Left lung (tissue), 10 donors: Measurements from ENCODE around the gene DOK7. TPM values are rescaled to one million over a fixed set of nuclear protein-coding genes. Genes with fewer than 3 reads are reported as not detected.

Source experiments
- ATAC-seq: fragments of 200-7000 bp; cut with Tn5 transposase; one replicate; pipeline ENCODE4 v1.9.1; 2020; ENCODE audit warnings: moderate library complexity
- DNase-seq, 4 donors: peaks; one replicate each; pipeline ENCODE4 v3.0.0-alpha.2; 2013 to 2020
- H3K27ac ChIP-seq, 2 donors: fragments of 200-600 bp; sonication (generic) in 1 of 2; one replicate each; pipeline versions ENCODE4 v1.5.0 to v1.8.0; 2020 to 2021
- H3K27me3 ChIP-seq, 2 donors: fragments of 200-600 bp; sonication (generic) in 1 of 2; one replicate each; pipeline versions ENCODE4 v1.5.0 to v1.8.0; 2020 to 2021
- H3K36me3 ChIP-seq, 2 donors: fragments of 200-600 bp; sonication (generic) in 1 of 2; one replicate each; pipeline versions ENCODE4 v1.5.0 to v1.8.0; 2020 to 2021
- H3K4me1 ChIP-seq, 2 donors: fragments of 200-600 bp; one replicate each; pipeline ENCODE4 v1.8.0; 2021
- H3K4me3 ChIP-seq, 2 donors: fragments of 200-600 bp; sonication (generic) in 1 of 2; one replicate each; pipeline versions ENCODE4 v1.5.0 to v1.8.0; 2020 to 2021; ENCODE audit warnings: mild to moderate bottlenecking in 1 of 2
- H3K9me3 ChIP-seq, 2 donors: fragments of 200-600 bp; sonication (generic) in 1 of 2; one replicate each; pipeline versions ENCODE4 v1.5.0 to v1.8.0; 2020 to 2021
- intact Hi-C, 2 donors: fragments of 100-400 bp; cut with DNase I; formaldehyde crosslinking; loops; one replicate each; pipeline versions ENCODE4 v1.11.2 to v1.14.2; 2022
- polyA plus RNA-seq, 6 donors: library from polyadenylated mRNA; unstranded; fragments of 120-200 nt; gene quantifications; one replicate each; pipeline ENCODE4 v1.2.1, GENCODE V29; 2013; ENCODE audit not compliant: insufficient read length in 6 of 6
- total RNA-seq, 2 donors: library from RNA; stranded (reverse); fragmentation: NEBNext Ultra II Directional; extraction: Animal tissue kit (Norgen Biotek cat#: 25700); gene quantifications; one replicate each; pipeline ENCODE4 v1.2.1, GENCODE V29; 2021
- TF ChIP-seq, protein P1 (sequence below), 2 donors: fragments of 200-600 bp; sonication (generic) in 1 of 2; IDR thresholded peaks; one replicate each; pipeline versions ENCODE4 v1.5.0 to v1.8.0; 2021; ENCODE audit warnings: antibody characterized with exemption in 2 of 2
- donor health status: DM: no; HTN: yes; CAD: no.
- donor health status: DM: no; HTN: no; CAD: no.

The DOK7 gene
- total and polyA plus RNA-seq, 8 donors, result 0.28 to 6.3 (median 1.2) TPM

DNA sequence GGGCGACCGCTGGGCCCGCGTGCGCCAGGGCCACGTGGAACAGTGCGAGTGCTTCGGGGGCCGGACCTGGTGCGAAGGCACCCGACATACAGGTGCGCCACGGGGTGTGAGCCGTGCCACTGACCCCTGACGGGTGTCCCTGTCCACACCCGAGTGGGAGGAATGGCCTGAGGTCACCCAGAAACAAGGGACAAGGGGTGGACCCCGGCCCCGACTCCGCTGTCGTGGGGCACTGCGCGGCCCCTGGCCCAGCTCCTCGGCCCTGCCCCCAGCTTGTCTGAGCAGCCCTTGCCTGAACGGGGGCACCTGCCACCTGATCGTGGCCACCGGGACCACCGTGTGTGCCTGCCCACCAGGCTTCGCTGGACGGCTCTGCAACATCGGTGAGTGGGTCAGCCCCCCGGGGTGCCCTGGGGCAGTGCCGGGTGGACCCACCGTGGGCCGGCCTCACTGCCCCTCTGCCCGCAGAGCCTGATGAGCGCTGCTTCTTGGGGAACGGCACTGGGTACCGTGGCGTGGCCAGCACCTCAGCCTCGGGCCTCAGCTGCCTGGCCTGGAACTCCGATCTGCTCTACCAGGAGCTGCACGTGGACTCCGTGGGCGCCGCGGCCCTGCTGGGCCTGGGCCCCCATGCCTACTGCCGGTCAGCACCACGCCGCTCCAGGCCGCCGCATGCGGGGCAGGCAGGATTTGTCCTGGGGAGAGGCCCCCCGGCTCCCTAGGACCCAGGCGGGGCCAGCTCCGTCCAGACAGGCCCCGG lies 18.6 kb upstream of the DOK7 start:
- Histone ChIP-seq H3K27me3 (peaks cover 0 to 24% of the 10 kb centered on the region in 2 donors), H3K4me3 (no peak overlapping the region), H3K4me1 (no peaks in the 10 kb centered on the region), H3K27ac (no peak overlapping the region), H3K36me3 (no peaks in the 10 kb centered on the region), H3K9me3 (no peaks in the 10 kb centered on the region)
- intact Hi-C loops, result loop anchor here in 1 of 2 donors (10.0 kb wide), 1 partner anchor 250 kb away; no protein-coding TSS in a partner anchor
- TF ChIP-seq, protein P1, sequence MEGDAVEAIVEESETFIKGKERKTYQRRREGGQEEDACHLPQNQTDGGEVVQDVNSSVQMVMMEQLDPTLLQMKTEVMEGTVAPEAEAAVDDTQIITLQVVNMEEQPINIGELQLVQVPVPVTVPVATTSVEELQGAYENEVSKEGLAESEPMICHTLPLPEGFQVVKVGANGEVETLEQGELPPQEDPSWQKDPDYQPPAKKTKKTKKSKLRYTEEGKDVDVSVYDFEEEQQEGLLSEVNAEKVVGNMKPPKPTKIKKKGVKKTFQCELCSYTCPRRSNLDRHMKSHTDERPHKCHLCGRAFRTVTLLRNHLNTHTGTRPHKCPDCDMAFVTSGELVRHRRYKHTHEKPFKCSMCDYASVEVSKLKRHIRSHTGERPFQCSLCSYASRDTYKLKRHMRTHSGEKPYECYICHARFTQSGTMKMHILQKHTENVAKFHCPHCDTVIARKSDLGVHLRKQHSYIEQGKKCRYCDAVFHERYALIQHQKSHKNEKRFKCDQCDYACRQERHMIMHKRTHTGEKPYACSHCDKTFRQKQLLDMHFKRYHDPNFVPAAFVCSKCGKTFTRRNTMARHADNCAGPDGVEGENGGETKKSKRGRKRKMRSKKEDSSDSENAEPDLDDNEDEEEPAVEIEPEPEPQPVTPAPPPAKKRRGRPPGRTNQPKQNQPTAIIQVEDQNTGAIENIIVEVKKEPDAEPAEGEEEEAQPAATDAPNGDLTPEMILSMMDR (IDR thresholded peaks at IDR 0.05), result no peak
- DNase-seq (peak in 1 of 4 donors; percentile 79), ATAC-seq (no peak)

DNA sequence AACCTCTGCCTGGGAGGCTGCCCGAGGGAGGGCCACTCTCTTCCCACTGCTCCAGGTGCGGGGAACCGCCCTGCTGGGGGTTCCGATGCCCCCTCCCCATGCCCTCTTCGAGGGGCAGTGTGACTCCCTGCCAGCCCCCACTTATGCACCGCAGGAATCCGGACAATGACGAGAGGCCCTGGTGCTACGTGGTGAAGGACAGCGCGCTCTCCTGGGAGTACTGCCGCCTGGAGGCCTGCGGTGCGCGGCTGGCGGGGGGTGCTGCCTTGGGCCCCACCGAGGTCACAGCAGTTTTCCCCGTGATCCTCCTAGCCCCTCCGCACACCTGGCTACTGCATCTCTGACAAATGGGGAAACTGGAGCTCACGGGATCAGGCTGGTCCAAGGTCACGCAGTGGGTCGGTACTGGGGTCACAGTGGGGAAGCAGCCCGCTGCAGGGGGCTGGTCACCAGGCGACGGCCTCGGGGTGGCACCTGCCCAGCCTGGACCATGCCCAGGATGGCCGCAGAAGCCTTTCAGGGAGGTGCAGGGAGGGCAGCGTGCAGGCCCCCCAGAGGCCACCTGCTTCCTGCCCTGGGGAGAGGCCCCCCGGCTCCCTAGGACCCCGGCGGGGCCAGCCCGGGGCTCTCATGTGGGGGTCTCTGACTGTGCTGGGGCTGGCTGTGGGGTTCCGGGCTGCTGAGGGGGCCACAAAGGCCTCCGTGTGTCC lies 17.8 kb upstream of the DOK7 start:
- no peaks in the 10 kb centered on the region for H3K4me1 ChIP-seq
- peaks cover 0 to 24% of the 10 kb centered on the region in 2 donors for H3K27me3 ChIP-seq
- no peak overlapping the region for H3K27ac ChIP-seq
- intact Hi-C loops, result loop anchor here in 1 of 2 donors (10.0 kb wide), 1 partner anchor 250 kb away; no protein-coding TSS in a partner anchor
- peak; percentile 28 for ATAC-seq
- no peak overlapping the region for H3K4me3 ChIP-seq
- no peaks in the 10 kb centered on the region for H3K36me3 ChIP-seq
- H3K9me3 ChIP-seq, result no peaks in the 10 kb centered on the region
- TF ChIP-seq, protein P1 (IDR thresholded peaks at IDR 0.05), result no peak
- DNase-seq, result peak in 2 of 4 donors; percentile 26 to 60

DNA sequence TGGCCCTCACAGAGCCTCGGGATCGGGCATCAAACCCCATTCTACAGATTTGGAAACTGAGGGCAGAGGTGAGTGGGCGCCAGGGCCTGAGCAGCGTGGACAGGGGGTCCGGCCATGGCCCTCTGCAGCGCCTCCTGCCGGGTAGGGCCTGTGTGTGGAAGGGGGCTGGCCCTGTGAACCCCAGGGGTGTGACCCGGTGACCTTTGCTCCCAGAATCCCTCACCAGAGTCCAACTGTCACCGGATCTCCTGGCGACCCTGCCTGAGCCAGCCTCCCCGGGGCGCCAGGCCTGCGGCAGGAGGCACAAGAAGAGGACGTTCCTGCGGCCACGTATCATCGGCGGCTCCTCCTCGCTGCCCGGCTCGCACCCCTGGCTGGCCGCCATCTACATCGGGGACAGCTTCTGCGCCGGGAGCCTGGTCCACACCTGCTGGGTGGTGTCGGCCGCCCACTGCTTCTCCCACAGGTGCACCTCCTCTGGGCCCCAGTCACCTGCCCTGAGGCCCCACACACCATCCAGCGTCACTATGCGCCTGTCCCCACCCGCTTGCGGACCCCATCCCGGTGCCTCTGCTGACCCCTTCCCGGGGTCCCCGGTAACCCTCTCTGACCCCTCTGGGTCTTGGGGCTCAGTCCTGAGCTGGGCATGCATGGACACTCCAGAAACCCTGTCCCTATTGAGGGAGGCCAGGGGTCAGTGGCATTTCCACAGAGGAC lies 17.1 kb upstream of the DOK7 start:
- Histone ChIP-seq H3K36me3 (no peaks in the 10 kb centered on the region), H3K4me3 (no peak overlapping the region), H3K4me1 (no peaks in the 10 kb centered on the region), H3K27ac (no peak overlapping the region), H3K9me3 (no peaks in the 10 kb centered on the region), H3K27me3 (peaks cover 0 to 24% of the 10 kb centered on the region in 2 donors)
- ATAC-seq (no peak), DNase-seq (peak in 1 of 4 donors; percentile 74)
- intact Hi-C loops, result loop anchor here in 1 of 2 donors (10.0 kb wide), 1 partner anchor 251 kb away; no protein-coding TSS in a partner anchor
- TF ChIP-seq, protein P1 (IDR thresholded peaks at IDR 0.05), result no peak

GRCh38 chr4:3446631-3447320 lies 16.3 kb upstream of the DOK7 start:
- Histone ChIP-seq H3K4me1 (no peaks in the 10 kb centered on the region), H3K36me3 (no peaks in the 10 kb centered on the region), H3K4me3 (no peak overlapping the region), H3K27me3 (peaks cover 0 to 24% of the 10 kb centered on the region in 2 donors), H3K9me3 (no peaks in the 10 kb centered on the region), H3K27ac (no peak overlapping the region)
- intact Hi-C loops, result loop anchor here in 1 of 2 donors (10.0 kb wide), 1 partner anchor 252 kb away; no protein-coding TSS in a partner anchor
- ATAC-seq (no peak), DNase-seq (peak in 1 of 4 donors; percentile 70)
- TF ChIP-seq, protein P1 (IDR thresholded peaks at IDR 0.05), result no peak
